ENCODE data around the gene KRTAP5-9. TPM values are rescaled to one million over a fixed set of nuclear protein-coding genes. Genes with fewer than 3 reads are reported as not detected.

KRTAP5-9 gene
- total and polyA plus RNA-seq, 2 donors (not counting 3 experiments of a cell fraction or from before 2014, with no cell fraction given): 0.28 TPM; not detected in 1

DNA sequence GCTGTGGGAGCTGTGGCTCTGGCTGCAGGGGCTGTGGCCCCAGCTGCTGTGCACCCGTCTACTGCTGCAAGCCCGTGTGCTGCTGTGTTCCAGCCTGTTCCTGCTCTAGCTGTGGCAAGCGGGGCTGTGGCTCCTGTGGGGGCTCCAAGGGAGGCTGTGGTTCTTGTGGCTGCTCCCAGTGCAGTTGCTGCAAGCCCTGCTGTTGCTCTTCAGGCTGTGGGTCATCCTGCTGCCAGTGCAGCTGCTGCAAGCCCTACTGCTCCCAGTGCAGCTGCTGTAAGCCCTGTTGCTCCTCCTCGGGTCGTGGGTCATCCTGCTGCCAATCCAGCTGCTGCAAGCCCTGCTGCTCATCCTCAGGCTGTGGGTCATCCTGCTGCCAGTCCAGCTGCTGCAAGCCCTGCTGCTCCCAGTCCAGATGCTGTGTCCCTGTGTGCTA, 514 bp downstream of the KRTAP5-9 start:
- Histone ChIP-seq H3K4me1 (ENCODE audit: control insufficient read depth, extremely low read depth, insufficient read depth, low read length) (no peaks in the 10 kb centered on the region), H3K4me3 (replicated peaks in 1 of 3; ENCODE audit: insufficient read depth in 1 of 3, low read depth in 1 of 3, low read length in 3 of 3) (no peak overlapping the region), H3K9ac (replicated peaks; ENCODE audit: extremely low read depth, insufficient read depth, low read length) (no peak overlapping the region), H3K9me1 (replicated peaks; ENCODE audit: control insufficient read depth, extremely low read depth, insufficient read depth, low read length) (no peaks in the 10 kb centered on the region), H3K27me3 (ENCODE audit: control insufficient read depth in 2 of 2, insufficient read depth in 2 of 2, low read length in 2 of 2) (no peaks in the 10 kb centered on the region), H3K4me2 (ENCODE audit: insufficient read depth, low read length) (no peak overlapping the region), H3K27ac (ENCODE audit: insufficient read depth, low read depth, low read length) (no peak overlapping the region), H3K36me3 (ENCODE audit: control insufficient read depth in 2 of 2, extremely low read depth in 1 of 2, insufficient read depth in 2 of 2, low read length in 2 of 2) (no peaks in the 10 kb centered on the region), H3K9me3 (replicated peaks; ENCODE audit: control insufficient read depth, insufficient read depth, low read length) (no peaks in the 10 kb centered on the region), H2AFZ (ENCODE audit: low read depth, low read length) (no peak overlapping the region), H3K79me2 (ENCODE audit: control insufficient read depth, insufficient read depth, low read length) (no peaks in the 10 kb centered on the region), H4K20me1 (replicated peaks; ENCODE audit: control insufficient read depth, extremely low read depth, insufficient read depth, low read length) (no peaks in the 10 kb centered on the region)
- DNase-seq (ENCODE audit: low read depth, low spot score): no peak
- intact Hi-C loops (cut with micrococcal nuclease) (no loop called here), dilution Hi-C loops (cut with MboI; ENCODE audit: extremely low pct_ligation_motif_present, low sequenced_read_pairs) (no loop called here)
- no TSS peak for BruUV-seq (replicated peaks)
- TF ChIP-seq JUN (IDR thresholded peaks at IDR 0.05; ENCODE audit: borderline replicate concordance, insufficient read depth, insufficient read length, low read depth) (no peak), EZH2 (IDR thresholded peaks at IDR 0.05; ENCODE audit: borderline replicate concordance, low read depth, low read length, severe bottlenecking) (no peak), POLR2AphosphoS5 (IDR thresholded peaks at IDR 0.05; ENCODE audit: insufficient read depth, low read depth, low read length) (no peak)
- ChIA-PET POLR2A (no interaction called here), CTCF (interaction anchor here (1.3 to 1.8 kb wide), 2 partner anchors 15 to 31 kb away, joined by 3 to 12 read pairs; no protein-coding TSS in a partner anchor)
- FAIRE-seq: no peak

- TF ChIP-seq FOS (IDR thresholded peaks at IDR 0.05; ENCODE audit: borderline replicate concordance, insufficient read depth, low read length): no peak
- TF ChIP-seq JUN (IDR thresholded peaks at IDR 0.05; ENCODE audit: borderline replicate concordance, insufficient read depth, insufficient read length, low read depth): no peak
- TF ChIP-seq POLR2AphosphoS5 (IDR thresholded peaks at IDR 0.05; ENCODE audit: insufficient read depth, low read depth, low read length): no peak
- no peak for TF ChIP-seq GATA2 (IDR thresholded peaks at IDR 0.05; ENCODE audit: insufficient read depth, insufficient read length, low read depth, low read length)
- TF ChIP-seq EZH2 (IDR thresholded peaks at IDR 0.05; ENCODE audit: borderline replicate concordance, low read depth, low read length, severe bottlenecking): no peak
- no peak for TF ChIP-seq MAX (IDR thresholded peaks at IDR 0.05; ENCODE audit: insufficient read depth, insufficient read length)
- TF ChIP-seq MYC (IDR thresholded peaks at IDR 0.05; ENCODE audit: low read depth, low read length): no peak
- Histone ChIP-seq H3K9me3 (replicated peaks; ENCODE audit: control insufficient read depth, insufficient read depth, low read length) (no peaks in the 10 kb centered on the region), H3K79me2 (ENCODE audit: control insufficient read depth, insufficient read depth, low read length) (no peaks in the 10 kb centered on the region), H4K20me1 (replicated peaks; ENCODE audit: control insufficient read depth, extremely low read depth, insufficient read depth, low read length) (no peaks in the 10 kb centered on the region), H3K27me3 (ENCODE audit: control insufficient read depth in 2 of 2, insufficient read depth in 2 of 2, low read length in 2 of 2) (no peaks in the 10 kb centered on the region), H3K9ac (replicated peaks; ENCODE audit: extremely low read depth, insufficient read depth, low read length) (no peak overlapping the region), H3K4me2 (ENCODE audit: insufficient read depth, low read length) (no peak overlapping the region), H3K4me3 (replicated peaks in 1 of 3; ENCODE audit: insufficient read depth in 1 of 3, low read depth in 1 of 3, low read length in 3 of 3) (no peak overlapping the region), H3K9me1 (replicated peaks; ENCODE audit: control insufficient read depth, extremely low read depth, insufficient read depth, low read length) (no peaks in the 10 kb centered on the region), H2AFZ (ENCODE audit: low read depth, low read length) (no peak overlapping the region), H3K4me1 (ENCODE audit: control insufficient read depth, extremely low read depth, insufficient read depth, low read length) (no peaks in the 10 kb centered on the region), H3K36me3 (ENCODE audit: control insufficient read depth in 2 of 2, extremely low read depth in 1 of 2, insufficient read depth in 2 of 2, low read length in 2 of 2) (no peaks in the 10 kb centered on the region), H3K27ac (ENCODE audit: insufficient read depth, low read depth, low read length) (no peak overlapping the region)
- ChIA-PET CTCF (interaction anchor here (1.6 kb wide), 1 partner anchor 11 kb away, joined by 8 read pairs; no protein-coding TSS in a partner anchor), POLR2A (no interaction called here)
- intact Hi-C loops (cut with micrococcal nuclease): no loop called here
- no TSS peak for BruUV-seq (replicated peaks)
- dilution Hi-C loops (cut with MboI; ENCODE audit: extremely low pct_ligation_motif_present, low sequenced_read_pairs): no loop called here
- no peak for FAIRE-seq
- DNase-seq (ENCODE audit: low read depth, low spot score): no peak
Observed at GRCh38 chr11:71551711-71552110, 3.5 kb downstream of the KRTAP5-9 start.
